KMS-11 (cell line): Measurements from ENCODE around the gene SP7.
A peak's percentile ranks its signal among the peaks of the same experiment; 100 is the strongest.

Source experiments
- H2AFZ ChIP-seq: fragments of 200-600 bp; sonication (generic); 2 replicates; pipeline ENCODE4 v1.6.1; 2016; ENCODE audit warnings: antibody characterized with exemption, mixed run types, low read depth
- H3K27ac ChIP-seq: fragments of 200-600 bp; sonication (generic); 2 replicates; pipeline ENCODE4 v1.6.1; 2016; ENCODE audit warnings: mild to moderate bottlenecking, mixed run types
- H3K27me3 ChIP-seq: fragments of 200-600 bp; sonication (generic); 2 replicates; pipeline ENCODE4 v1.6.1; 2017; ENCODE audit warnings: mild to moderate bottlenecking, low read depth, mixed run types, moderate library complexity; ENCODE audit not compliant: insufficient read depth
- H3K36me3 ChIP-seq: fragments of 200-600 bp; sonication (generic); 2 replicates; pipeline ENCODE4 v1.6.1; 2017; ENCODE audit warnings: mild to moderate bottlenecking, mixed run types; ENCODE audit not compliant: insufficient read depth
- H3K4me1 ChIP-seq: fragments of 200-600 bp; sonication (generic); 2 replicates; pipeline ENCODE4 v1.6.1; 2016; ENCODE audit warnings: mild to moderate bottlenecking, low read depth, mixed run types; ENCODE audit not compliant: poor library complexity, severe bottlenecking
- H3K4me2 ChIP-seq: fragments of 200-600 bp; sonication (generic); 2 replicates; pipeline ENCODE4 v1.7.0; 2016; ENCODE audit warnings: mild to moderate bottlenecking, mixed run types
- H3K4me3 ChIP-seq: fragments of 200-600 bp; sonication (generic); IDR thresholded peaks from 2 replicates; pipeline ENCODE4 v1.6.1; 2017; ENCODE audit warnings: low read depth, low read length, mixed read lengths; ENCODE audit not compliant: insufficient read depth
- H3K79me2 ChIP-seq: fragments of 200-600 bp; sonication (generic); 2 replicates; pipeline ENCODE4 v1.6.1; 2016; ENCODE audit warnings: low read depth, mixed run types; ENCODE audit not compliant: insufficient read depth
- H3K9ac ChIP-seq: fragments of 200-600 bp; sonication (generic); 2 replicates; pipeline ENCODE4 v1.6.1; 2016; ENCODE audit warnings: mild to moderate bottlenecking, mixed run types
- H4K20me1 ChIP-seq: fragments of 200-600 bp; sonication (generic); 2 replicates; pipeline ENCODE4 v1.6.1; 2016; ENCODE audit warnings: mild to moderate bottlenecking, mixed run types; ENCODE audit not compliant: insufficient read depth
- TF ChIP-seq, protein P1 (sequence below): fragments of 200-600 bp; sonication (generic); conservative IDR thresholded peaks from 2 replicates; pipeline ENCODE4 v1.6.1; 2017; ENCODE audit warnings: low read depth, mild to moderate bottlenecking, antibody characterized with exemption, low read length, moderate library complexity, mixed read lengths

The SP7 gene

GRCh38 chr12:53324113-53324778 is 11.9 kb downstream of the SP7 start:
- Histone ChIP-seq H3K4me3 (no peak overlapping the region), H3K27ac (peak overlapping the region; percentile 94), H4K20me1 (no peaks in the 10 kb centered on the region), H2AFZ (peak overlapping the region; percentile 91), H3K27me3 (no peaks in the 10 kb centered on the region), H3K9ac (peak overlapping the region; percentile 98), H3K36me3 (no peaks in the 10 kb centered on the region; the same call in 1 of the 2 replicates), H3K79me2 (peaks cover 4% of the 10 kb centered on the region; the same call in 1 of the 2 replicates), H3K4me1 (peaks cover 67% of the 10 kb centered on the region), H3K4me2 (peak overlapping the region; percentile 97)
- TF ChIP-seq, protein P1, sequence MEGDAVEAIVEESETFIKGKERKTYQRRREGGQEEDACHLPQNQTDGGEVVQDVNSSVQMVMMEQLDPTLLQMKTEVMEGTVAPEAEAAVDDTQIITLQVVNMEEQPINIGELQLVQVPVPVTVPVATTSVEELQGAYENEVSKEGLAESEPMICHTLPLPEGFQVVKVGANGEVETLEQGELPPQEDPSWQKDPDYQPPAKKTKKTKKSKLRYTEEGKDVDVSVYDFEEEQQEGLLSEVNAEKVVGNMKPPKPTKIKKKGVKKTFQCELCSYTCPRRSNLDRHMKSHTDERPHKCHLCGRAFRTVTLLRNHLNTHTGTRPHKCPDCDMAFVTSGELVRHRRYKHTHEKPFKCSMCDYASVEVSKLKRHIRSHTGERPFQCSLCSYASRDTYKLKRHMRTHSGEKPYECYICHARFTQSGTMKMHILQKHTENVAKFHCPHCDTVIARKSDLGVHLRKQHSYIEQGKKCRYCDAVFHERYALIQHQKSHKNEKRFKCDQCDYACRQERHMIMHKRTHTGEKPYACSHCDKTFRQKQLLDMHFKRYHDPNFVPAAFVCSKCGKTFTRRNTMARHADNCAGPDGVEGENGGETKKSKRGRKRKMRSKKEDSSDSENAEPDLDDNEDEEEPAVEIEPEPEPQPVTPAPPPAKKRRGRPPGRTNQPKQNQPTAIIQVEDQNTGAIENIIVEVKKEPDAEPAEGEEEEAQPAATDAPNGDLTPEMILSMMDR = no peak; the same call in 1 of the 2 replicates

DNA sequence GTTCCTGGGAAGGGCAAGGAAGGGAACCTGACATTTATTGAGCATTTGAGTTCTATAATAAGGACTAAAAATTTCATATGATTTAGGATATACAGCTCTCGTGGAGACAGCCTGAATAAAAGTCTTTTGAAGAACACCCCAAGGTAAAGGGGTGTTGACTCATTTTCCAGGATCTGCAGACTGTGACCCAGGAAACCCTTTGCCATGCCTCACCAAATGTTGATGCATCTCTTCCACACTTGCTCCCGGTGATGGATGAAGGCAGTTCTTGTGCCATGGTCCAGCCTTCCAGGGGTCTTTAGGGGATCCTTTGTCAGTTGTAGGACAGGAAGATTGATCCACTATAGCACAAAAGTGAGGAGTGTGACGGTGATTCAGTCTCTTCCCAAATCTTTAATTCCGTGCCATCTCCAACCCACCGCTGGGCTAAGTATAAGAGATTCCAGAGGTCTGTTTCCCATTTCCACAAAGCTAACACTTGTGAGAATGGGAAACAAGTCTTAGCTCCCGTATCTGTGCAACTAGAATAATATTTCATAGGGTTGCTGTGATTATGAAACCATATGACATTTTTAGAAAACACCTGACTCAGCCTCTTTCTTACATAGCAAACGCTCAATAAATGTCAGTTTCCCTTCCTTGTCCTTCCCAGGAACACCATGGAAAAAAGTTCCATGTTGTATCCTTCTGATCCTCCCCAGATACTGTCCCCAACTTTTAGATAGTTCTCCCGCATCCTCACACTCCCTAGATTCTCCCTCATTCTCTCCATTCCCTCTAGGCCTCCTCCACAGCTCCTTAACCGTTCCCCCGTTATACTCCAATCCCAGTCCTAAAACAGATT is 15.6 kb downstream of the SP7 start:
- H3K4me3 ChIP-seq = peak overlapping the region; percentile 95
- peaks cover 4% of the 10 kb centered on the region; the same call in 1 of the 2 replicates for H3K79me2 ChIP-seq
- H3K4me1 ChIP-seq = peaks cover 44% of the 10 kb centered on the region
- H4K20me1 ChIP-seq = no peaks in the 10 kb centered on the region
- peak overlapping the region; percentile 58 for H3K27ac ChIP-seq
- H3K4me2 ChIP-seq = peak overlapping the region; percentile 77
- H3K9ac ChIP-seq = peak overlapping the region; percentile 60
- H3K27me3 ChIP-seq = no peaks in the 10 kb centered on the region
- H2AFZ ChIP-seq = peak overlapping the region; percentile 67
- H3K36me3 ChIP-seq = no peaks in the 10 kb centered on the region; the same call in 1 of the 2 replicates
- TF ChIP-seq, protein P1 = no peak

GRCh38 chr12:53313996-53314395 is 22.2 kb downstream of the SP7 start:
- Histone ChIP-seq H3K4me1 (peaks cover 12% of the 10 kb centered on the region), H3K9ac (no peak overlapping the region), H3K27me3 (no peaks in the 10 kb centered on the region), H3K79me2 (no peaks in the 10 kb centered on the region), H3K27ac (no peak overlapping the region), H3K4me2 (no peak overlapping the region), H2AFZ (no peak overlapping the region), H4K20me1 (no peaks in the 10 kb centered on the region), H3K4me3 (no peak overlapping the region), H3K36me3 (peaks cover 4% of the 10 kb centered on the region; the same call in 1 of the 2 replicates)
- TF ChIP-seq, protein P1 = no peak

GRCh38 chr12:53308276-53308675 is 27.9 kb downstream of the SP7 start:
- TF ChIP-seq, protein P1 = no peak
- H3K4me2 ChIP-seq = peak overlapping the region; percentile 81
- no peaks in the 10 kb centered on the region for H4K20me1 ChIP-seq
- H3K36me3 ChIP-seq = peaks cover 6% of the 10 kb centered on the region; the same call in 1 of the 2 replicates
- no peak overlapping the region for H2AFZ ChIP-seq
- H3K79me2 ChIP-seq = peaks cover 10% of the 10 kb centered on the region; the same call in 1 of the 2 replicates
- H3K27ac ChIP-seq = peak overlapping the region; percentile 63
- H3K4me1 ChIP-seq = peaks cover 37% of the 10 kb centered on the region
- H3K27me3 ChIP-seq = no peaks in the 10 kb centered on the region
- peak overlapping the region; percentile 4; the same call in 1 of the 2 replicates for H3K9ac ChIP-seq
- no peak overlapping the region for H3K4me3 ChIP-seq
